H1 (cell line): ENCODE results near the gene SPRR2B. TPM values are rescaled to one million over a fixed set of nuclear protein-coding genes. Genes with fewer than 3 reads are reported as not detected.
A peak's percentile ranks its signal among the peaks of the same experiment; 100 is the strongest.
"Not testable (repeated sequence)": the region's sequence is repeated elsewhere in the genome, so short reads cannot be mapped to it uniquely, and the experiment has no call there.

Experiments
- CTCF ChIA-PET: fragments of 300-600 bp; sonication (Branson Sonifier 250); formaldehyde crosslinking; loops from one replicate; lab custom pipeline; 2021; ENCODE audit not compliant: partially characterized antibody; lab: Charles Lee
- POLR2A ChIA-PET: fragments of 300-600 bp; sonication (Branson Sonifier 250); formaldehyde crosslinking; loops from one replicate; lab custom pipeline; 2021; ENCODE audit warnings: inconsistent platforms; ENCODE audit not compliant: partially characterized antibody; lab: Charles Lee
- DNase-seq, 2 experiments: peaks; one replicate each; pipeline versions ENCODE4 v3.0.0 to v3.0.0-alpha.2; 2010 to 2022; ENCODE audit warnings: low spot score in 2 of 2, low read depth in 1 of 2, mixed read lengths in 1 of 2
- FAIRE-seq: peaks from 2 replicates; lab custom pipeline; 2011; peaks lifted over from hg19 to GRCh38; lab: Jason Lieb, UNC
- H2AFZ ChIP-seq: 2 replicates; pipeline ENCODE4 v1.8.1; 2012; ENCODE audit warnings: low read length, inconsistent platforms
- H2AK5ac ChIP-seq: 2 replicates; pipeline ENCODE4 v1.6.1; 2013; ENCODE audit warnings: low read depth, low read length
- H2BK120ac ChIP-seq: replicated peaks from 2 replicates; pipeline ENCODE3; 2013; ENCODE audit warnings: low read depth, low read length, inconsistent platforms
- H2BK12ac ChIP-seq: 2 replicates; pipeline ENCODE4 v1.6.1; 2013; ENCODE audit warnings: low read depth, low read length
- H2BK15ac ChIP-seq: 2 replicates; pipeline ENCODE4 v1.6.1; 2013; ENCODE audit warnings: low read length
- H2BK20ac ChIP-seq: 2 replicates; pipeline ENCODE4 v1.6.1; 2013; ENCODE audit warnings: low read length
- H2BK5ac ChIP-seq: 2 replicates; pipeline ENCODE4 v1.6.1; 2013; ENCODE audit warnings: low read depth, low read length
- H3K14ac ChIP-seq: 2 replicates; pipeline ENCODE4 v1.6.1; 2013; ENCODE audit warnings: inconsistent platforms; ENCODE audit not compliant: insufficient read length
- H3K18ac ChIP-seq: 2 replicates; pipeline ENCODE4 v1.6.1; 2013; ENCODE audit warnings: low read length; ENCODE audit errors: extremely low read depth
- H3K23ac ChIP-seq: 2 replicates; pipeline ENCODE4 v1.6.1; 2013; ENCODE audit warnings: inconsistent platforms; ENCODE audit not compliant: insufficient read length
- H3K23me2 ChIP-seq: 2 replicates; pipeline ENCODE4 v1.6.1; 2013; ENCODE audit warnings: low read depth, low read length
- H3K27ac ChIP-seq: 2 replicates; pipeline ENCODE4 v1.6.1; 2011; ENCODE audit warnings: low read depth, low read length, inconsistent platforms
- H3K27me3 ChIP-seq, 4 experiments: replicated peaks in 1 of 4; 1 replicate in 1 of 4; 2 replicates in 3 of 4; pipeline versions ENCODE4 v1.6.1 to v1.8.1; 2011 to 2013; ENCODE audit warnings: low read length in 3 of 4, mild to moderate bottlenecking in 3 of 4, inconsistent platforms in 2 of 4, mixed read lengths in 2 of 4, moderate library complexity in 1 of 4; ENCODE audit not compliant: control insufficient read depth in 3 of 4, insufficient read depth in 3 of 4; ENCODE audit errors: extremely low read depth in 1 of 4
- H3K36me3 ChIP-seq, 4 experiments: 2 replicates each; pipeline versions ENCODE4 v1.6.1 to v1.8.1; 2011 to 2013; ENCODE audit warnings: mild to moderate bottlenecking in 4 of 4, low read length in 3 of 4, moderate library complexity in 2 of 4, control low read depth in 1 of 4, inconsistent platforms in 1 of 4; ENCODE audit not compliant: insufficient read depth in 4 of 4, control insufficient read depth in 2 of 4
- H3K4ac ChIP-seq: replicated peaks from 2 replicates; pipeline ENCODE3; 2013; ENCODE audit warnings: low read length, low read depth, mixed read lengths, inconsistent platforms; ENCODE audit not compliant: insufficient read length
- H3K4me1 ChIP-seq, 4 experiments: replicated peaks in 1 of 4; 1 replicate in 1 of 4; 2 replicates in 3 of 4; pipeline versions ENCODE4 v1.6.1 to v1.8.1; 2011 to 2013; ENCODE audit warnings: low read length in 3 of 4, inconsistent platforms in 2 of 4, mixed read lengths in 1 of 4; ENCODE audit not compliant: insufficient read depth in 4 of 4, control insufficient read depth in 3 of 4
- H3K4me2 ChIP-seq, 2 experiments: 2 replicates each; pipeline versions ENCODE4 v1.6.1 to v1.8.1; 2011 to 2013; ENCODE audit warnings: low read depth in 2 of 2, low read length in 2 of 2, control low read depth in 1 of 2, inconsistent platforms in 1 of 2, mild to moderate bottlenecking in 1 of 2; ENCODE audit not compliant: insufficient read depth in 1 of 2
- H3K4me3 ChIP-seq, 4 experiments: fragments of 200-600, 300-600 bp in 1 of 4; sonication (generic), shearing (Covaris generic), sonication (Bioruptor Twin) in 1 of 4; 2 replicates each; pipeline versions ENCODE4 v1.5.1 to v1.8.1; 2011 to 2016; ENCODE audit warnings: low read length in 4 of 4, low read depth in 3 of 4, control low read depth in 2 of 4, inconsistent platforms in 2 of 4, mild to moderate bottlenecking in 2 of 4, mixed read lengths in 1 of 4, moderate library complexity in 1 of 4; ENCODE audit not compliant: insufficient read depth in 2 of 4; ENCODE audit errors: extremely low read depth in 1 of 4
- H3K56ac ChIP-seq: replicated peaks from 2 replicates; pipeline ENCODE3; 2013; ENCODE audit warnings: low read depth, mild to moderate bottlenecking, mixed read lengths, low read length, inconsistent platforms; ENCODE audit not compliant: insufficient read length
- H3K79me1 ChIP-seq: 2 replicates; pipeline ENCODE4 v1.6.1; 2013; ENCODE audit warnings: low read depth, low read length, control low read depth
- H3K79me2 ChIP-seq, 2 experiments: 2 replicates each; pipeline versions ENCODE4 v1.6.1 to v1.8.1; 2012 to 2013; ENCODE audit warnings: low read length in 2 of 2, mild to moderate bottlenecking in 2 of 2, inconsistent platforms in 1 of 2; ENCODE audit not compliant: insufficient read depth in 2 of 2, control insufficient read depth in 1 of 2
- H3K9ac ChIP-seq, 4 experiments: replicated peaks in 1 of 4; 1 replicate in 1 of 4; 2 replicates in 3 of 4; pipeline versions ENCODE4 v1.6.1 to v1.8.1; 2011 to 2013; ENCODE audit warnings: low read depth in 3 of 4, low read length in 3 of 4, control low read depth in 2 of 4, mild to moderate bottlenecking in 2 of 4, moderate library complexity in 2 of 4, inconsistent platforms in 1 of 4; ENCODE audit errors: extremely low read depth in 1 of 4
- H3K9me3 ChIP-seq, 2 experiments: 2 replicates each; pipeline versions ENCODE4 v1.6.1 to v1.8.1; 2012 to 2013; ENCODE audit warnings: mild to moderate bottlenecking in 2 of 2, moderate library complexity in 2 of 2, control low read depth in 1 of 2, inconsistent platforms in 1 of 2, low read depth in 1 of 2, low read length in 1 of 2, mixed read lengths in 1 of 2; ENCODE audit not compliant: insufficient read depth in 2 of 2
- H4K20me1 ChIP-seq, 2 experiments: replicated peaks in 1 of 2; 2 replicates each; pipeline versions ENCODE3 to v1.8.1; 2011 to 2013; ENCODE audit warnings: inconsistent platforms in 2 of 2, low read length in 2 of 2, mild to moderate bottlenecking in 1 of 2; ENCODE audit not compliant: insufficient read depth in 2 of 2, control insufficient read depth in 1 of 2
- H4K5ac ChIP-seq: 2 replicates; pipeline ENCODE4 v1.6.1; 2013; ENCODE audit warnings: low read length, low read depth, mixed read lengths, inconsistent platforms; ENCODE audit not compliant: insufficient read length
- H4K8ac ChIP-seq: 2 replicates; pipeline ENCODE4 v1.8.0; 2013; ENCODE audit warnings: mild to moderate bottlenecking, moderate library complexity, low read length, inconsistent platforms; ENCODE audit not compliant: insufficient read depth; ENCODE audit errors: extremely low read depth
- H4K91ac ChIP-seq: replicated peaks from 2 replicates; pipeline ENCODE3; 2013; ENCODE audit warnings: low read length, mixed read lengths, inconsistent platforms; ENCODE audit not compliant: insufficient read length
- polyA plus RNA-seq, 7 experiments: library from polyadenylated mRNA; depleted of rRNA in 3 of 7; stranded (reverse) in 5 of 7; unstranded in 2 of 7; fragments of >200 nt in 5 of 7; fragments of 200-250 nt in 2 of 7; gene quantifications; 1 replicate in 5 of 7; 2 replicates in 1 of 7; 4 replicates in 1 of 7; pipeline versions ENCODE4 v1.2.1 to v1.2.3, GENCODE V29; 2011 to 2013; ENCODE audit warnings: missing spikeins in 2 of 7, mixed read lengths in 2 of 7
- total RNA-seq: library from RNA; stranded (reverse); fragmentation: NEBNext Ultra II Directional; extraction: Animal tissue kit (Norgen Biotek cat#: 25700); gene quantifications from 2 replicates; pipeline ENCODE4 v1.2.1, GENCODE V29; 2021

The SPRR2B gene
- total and polyA plus RNA-seq, 2 of the 8 experiments (the other 6 are each of a cell fraction or from before 2014, with no cell fraction given), result not detected

DNA sequence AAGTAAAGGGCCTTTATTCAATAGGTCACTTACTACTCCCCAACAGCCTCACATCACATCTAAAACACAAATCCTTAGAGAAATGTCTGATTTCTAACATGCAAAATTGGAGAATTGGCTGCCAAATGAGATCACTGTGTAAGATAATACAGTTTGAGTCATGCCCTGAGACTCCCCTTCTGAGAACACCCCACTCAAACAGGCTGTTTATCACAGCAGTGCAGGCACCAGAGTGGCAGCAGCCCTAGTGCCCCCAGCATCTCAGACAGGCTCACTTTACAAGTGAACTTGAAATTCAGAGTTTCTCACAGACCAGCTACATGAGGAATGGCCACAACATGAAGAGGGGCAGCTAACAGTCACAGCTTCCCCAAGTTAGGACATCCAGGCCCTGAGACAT is 43.9 kb upstream of the SPRR2B start:
- H3K79me2 ChIP-seq, H3K56ac ChIP-seq, H3K4me2 ChIP-seq, H3K4me3 ChIP-seq, CTCF ChIA-PET, H3K27me3 ChIP-seq, H3K79me1 ChIP-seq, H2BK20ac ChIP-seq, H3K4ac ChIP-seq, H3K9me3 ChIP-seq, H3K9ac ChIP-seq, H2BK12ac ChIP-seq, H4K5ac ChIP-seq, H3K36me3 ChIP-seq, H2BK15ac ChIP-seq, H2AK5ac ChIP-seq, H4K20me1 ChIP-seq, DNase-seq, FAIRE-seq, H3K4me1 ChIP-seq, H3K27ac ChIP-seq, H3K14ac ChIP-seq, H2BK120ac ChIP-seq, H3K23ac ChIP-seq, H3K18ac ChIP-seq, H4K8ac ChIP-seq, H3K23me2 ChIP-seq, H4K91ac ChIP-seq, H2BK5ac ChIP-seq, POLR2A ChIA-PET: not testable (repeated sequence)
- 0 out of 2 replicates have a peak overlapping the region, but pooled peaks have one; percentile 50 for H2AFZ ChIP-seq
